HepG2 (cell line): ENCODE measurements around the gene TANGO2. TPM values are rescaled to one million over a fixed set of nuclear protein-coding genes. Genes with fewer than 3 reads are reported as not detected.
A peak's percentile ranks its signal among the peaks of the same experiment; 100 is the strongest.

Experiments used
- ATAC-seq: fragments of 200-7000 bp; cut with Tn5 transposase; 3 replicates; pipeline ENCODE4 v1.9.1; 2020; ENCODE audit warnings: mild to moderate bottlenecking, moderate library complexity
- Bru-seq: library from RNA; stranded (reverse); fragments of 400-500 nt; gene quantifications from one replicate; lab custom pipeline; 2021; lab: Mats Ljungman, UMichigan
- BruChase-seq, 2 experiments: library from RNA; stranded (reverse); fragments of 400-500 nt; gene quantifications; one replicate each; lab custom pipeline; 2021; lab: Mats Ljungman, UMichigan
- BruUV-seq: library from RNA; stranded (reverse); fragments of 400-500 nt; replicated peaks from 2 replicates; lab custom pipeline; 2021; lab: Mats Ljungman, UMichigan
- CTCF ChIA-PET: fragments of 300-600 bp; formaldehyde crosslinking; extraction: SDS; loops from one replicate; lab custom pipeline; 2021; ENCODE audit warnings: low total read pairs, inconsistent platforms, low intra/inter-chr PET ratio; lab: Yijun Ruan, JAX
- POLR2A ChIA-PET: fragments of 350-600 bp; sonication (Branson Sonifier 250); formaldehyde crosslinking; loops from one replicate; lab custom pipeline; 2020; ENCODE audit warnings: antibody characterized with exemption, inconsistent platforms; lab: Yijun Ruan, JAX
- DNase-seq: peaks from one replicate; pipeline ENCODE4 v3.0.0-alpha.2; 2015; ENCODE audit warnings: low spot score
- FAIRE-seq: peaks from 3 replicates; lab custom pipeline; 2011; peaks lifted over from hg19 to GRCh38; lab: Jason Lieb, UNC
- H2AFZ ChIP-seq: one replicate; pipeline ENCODE4 v1.6.1; 2011; ENCODE audit warnings: low read length, inconsistent platforms
- H3K27ac ChIP-seq: fragments of 300-600 bp; 3 replicates; pipeline ENCODE4 v1.8.0; 2011; ENCODE audit warnings: mixed run types, mild to moderate bottlenecking, mixed read lengths, low read length, inconsistent platforms; ENCODE audit not compliant: insufficient read depth; ENCODE audit errors: extremely low read length
- H3K27me3 ChIP-seq, 2 experiments: fragments of 200-600 bp in 1 of 2; 2 replicates in 1 of 2; 3 replicates in 1 of 2; pipeline versions ENCODE4 v1.6.0 to v1.8.0; 2011; ENCODE audit warnings: low read length in 2 of 2, mild to moderate bottlenecking in 2 of 2, moderate library complexity in 2 of 2, inconsistent platforms in 1 of 2; ENCODE audit not compliant: insufficient read depth in 2 of 2, control insufficient read depth in 1 of 2
- H3K36me3 ChIP-seq, 2 experiments: fragments of 200-600 bp in 1 of 2; replicated peaks in 1 of 2; 2 replicates in 1 of 2; 3 replicates in 1 of 2; pipeline versions ENCODE4 v1.5.1 to v1.8.0; 2011; ENCODE audit warnings: low read length in 2 of 2, inconsistent platforms in 1 of 2; ENCODE audit not compliant: insufficient read depth in 2 of 2, control insufficient read depth in 1 of 2
- H3K4me1 ChIP-seq: 2 replicates; pipeline ENCODE4 v1.5.1; 2012; ENCODE audit warnings: low read length, inconsistent platforms; ENCODE audit not compliant: insufficient read depth
- H3K4me2 ChIP-seq: 2 replicates; pipeline ENCODE4 v1.6.0; 2011; ENCODE audit warnings: low read depth, low read length, inconsistent platforms
- H3K4me3 ChIP-seq, 3 experiments: fragments of 200-600 bp in 1 of 3; sonication (generic), shearing (Covaris generic) in 1 of 3; replicated peaks in 1 of 3; 2 replicates each; pipeline ENCODE4 v1.5.1; 2011 to 2016; ENCODE audit warnings: low read length in 3 of 3, inconsistent platforms in 2 of 3, low read depth in 2 of 3, mild to moderate bottlenecking in 2 of 3, control low read depth in 1 of 3, mixed read lengths in 1 of 3; ENCODE audit not compliant: insufficient read depth in 1 of 3
- H3K79me2 ChIP-seq: one replicate; pipeline ENCODE4 v1.6.1; 2011; ENCODE audit warnings: low read length, inconsistent platforms; ENCODE audit not compliant: insufficient read depth
- H3K9ac ChIP-seq: 2 replicates; pipeline ENCODE4 v1.6.0; 2011; ENCODE audit warnings: mild to moderate bottlenecking, low read depth, low read length, inconsistent platforms; ENCODE audit not compliant: insufficient read depth
- H3K9me3 ChIP-seq: 2 replicates; pipeline ENCODE4 v1.5.1; 2012; ENCODE audit warnings: mild to moderate bottlenecking, low read length
- H4K20me1 ChIP-seq: 2 replicates; pipeline ENCODE4 v1.6.0; 2011; ENCODE audit warnings: inconsistent platforms, mild to moderate bottlenecking, low read length, moderate library complexity; ENCODE audit not compliant: insufficient read depth
- ARID4A ChIP-seq: sonication (generic); formaldehyde crosslinking; IDR thresholded peaks from 2 replicates; pipeline ENCODE4 v1.5.0; 2020; ENCODE audit warnings: mild to moderate bottlenecking, missing genetic modification reagents, borderline replicate concordance
- GABPB1 ChIP-seq: IDR thresholded peaks from 2 replicates; pipeline ENCODE4 v1.6.1; 2016; ENCODE audit warnings: mild to moderate bottlenecking, missing genetic modification reagents, moderate library complexity, missing compliant biosample characterization
- HIC2 ChIP-seq: sonication (generic); formaldehyde crosslinking; IDR thresholded peaks from 2 replicates; pipeline ENCODE4 v1.9.0; 2022; ENCODE audit warnings: low read depth, missing genetic modification reagents
- NFKBIZ ChIP-seq: IDR thresholded peaks from 2 replicates; pipeline ENCODE4 v1.6.1; 2018; ENCODE audit warnings: missing genetic modification reagents, missing compliant biosample characterization
- XRCC5 ChIP-seq: fragments of 200-400 bp; formaldehyde crosslinking; optimal IDR thresholded peaks from 2 replicates; pipeline ENCODE3; 2017; ENCODE audit warnings: mild to moderate bottlenecking, low read length
- ZFX ChIP-seq: sonication (generic); formaldehyde crosslinking; IDR thresholded peaks from 2 replicates; pipeline ENCODE4 v1.4.0; 2020; ENCODE audit warnings: mild to moderate bottlenecking, low read depth, missing genetic modification reagents, moderate library complexity
- ZMAT5 ChIP-seq: sonication (generic); formaldehyde crosslinking; IDR thresholded peaks from 2 replicates; pipeline ENCODE4 v1.5.0; 2020; ENCODE audit warnings: mild to moderate bottlenecking, low read depth, missing genetic modification reagents, borderline replicate concordance
- ZNF331 ChIP-seq: sonication (generic); formaldehyde crosslinking; IDR thresholded peaks from 2 replicates; pipeline ENCODE4 v1.4.0; 2020; ENCODE audit warnings: missing genetic modification reagents
- ZNF430 ChIP-seq: sonication (generic); formaldehyde crosslinking; IDR thresholded peaks from 2 replicates; pipeline ENCODE4 v1.9.0; 2021; ENCODE audit warnings: mild to moderate bottlenecking, missing genetic modification reagents
- WGBS: methylation state at CpG from one replicate; pipeline ENCODE4 v1.1.6; 2017; ENCODE audit warnings: low lambda C conversion rate; 5-methylcytosine and 5-hydroxymethylcytosine counted together
- in situ Hi-C: cut with HindIII; loops from 2 replicates; pipeline ENCODE4 v1.10.0; 2017; ENCODE audit warnings: low pct_unique_long_range_greater_than_20kb; ENCODE audit not compliant: extremely low pct_ligation_motif_present
- intact Hi-C: fragments of 100-400 bp; cut with micrococcal nuclease; formaldehyde crosslinking; loops from one replicate; pipeline ENCODE4 v1.10.0; 2022; ENCODE audit not compliant: unreplicated experiment
- long read RNA-seq, 2 experiments: library from RNA in 1 of 2; library from polyadenylated mRNA in 1 of 2; stranded (forward) in 1 of 2; unstranded in 1 of 2; transcript quantifications; one replicate each; pipeline ENCODE4 v2.0.0, GENCODE V29; 2019 to 2022
- polyA minus RNA-seq, 3 experiments: library from RNA; depleted of rRNA, polyadenylated mRNA; stranded (reverse); fragments of >200 nt; gene quantifications; 2 replicates each; pipeline ENCODE4 v1.2.3, GENCODE V29; 2011; ENCODE audit warnings: low replicate concordance in 1 of 3
- polyA plus RNA-seq, 8 experiments: library from polyadenylated mRNA; depleted of rRNA in 3 of 8; stranded (reverse) in 7 of 8; unstranded in 1 of 8; fragments of >200 nt; fragmentation: Illumina TruSeq in 4 of 8; extraction: Trizol in 4 of 8; gene quantifications; 2 replicates each; pipeline versions ENCODE4 v1.2.1 to v1.2.3, GENCODE V29; 2011 to 2016; ENCODE audit warnings: low read depth in 4 of 8, missing spikeins in 1 of 8, mixed read lengths in 1 of 8; ENCODE audit not compliant: insufficient read depth in 1 of 8
- total RNA-seq, 5 experiments: library from RNA; depleted of rRNA; stranded (reverse); fragments of >200 nt; fragmentation: Illumina TruSeq; extraction: Trizol; gene quantifications; 2 replicates each; pipeline ENCODE4 v1.2.3, GENCODE V29; 2016; ENCODE audit warnings: low read depth in 1 of 5

The TANGO2 gene
- total RNA-seq (2016; rRNA removed; fragmentation: Illumina TruSeq; extraction: Trizol) (12.1 and 12.9 TPM in 2 replicates), polyA plus RNA-seq (2011; rRNA removed) (14.8 and 20.8 TPM in 2 replicates), polyA minus RNA-seq (2011; rRNA and poly(A)+ RNA removed; ENCODE audit: low replicate concordance) (34.8 and 39.9 TPM in 2 replicates), Bru-seq, nascent RNA (percentile 50 among the genes with signal in this experiment), BruChase-seq, experiment 1, labeled RNA remaining after a 6-hour chase (percentile 49 among the genes with signal in this experiment), BruChase-seq, experiment 2, labeled RNA remaining after a 2-hour chase (percentile 52 among the genes with signal in this experiment)
- 7.0 and 7.5 TPM in 2 replicates for total RNA-seq (2016; cell fraction: cytosol; rRNA removed; fragmentation: Illumina TruSeq; extraction: Trizol; ENCODE audit: low read depth)
- total RNA-seq (2016; cell fraction: insoluble cytoplasmic fraction; rRNA removed; fragmentation: Illumina TruSeq; extraction: Trizol): 11.8 and 12.2 TPM in 2 replicates
- total RNA-seq (2016; cell fraction: membrane; rRNA removed; fragmentation: Illumina TruSeq; extraction: Trizol): 17.5 and 20.9 TPM in 2 replicates
- total RNA-seq (2016; cell fraction: nucleus; rRNA removed; fragmentation: Illumina TruSeq; extraction: Trizol): 7.2 and 10.6 TPM in 2 replicates
- polyA plus RNA-seq (2011; cell fraction: cytosol; rRNA removed): 17.4 and 18.3 TPM in 2 replicates
- polyA plus RNA-seq (2011; cell fraction: nucleus; rRNA removed): 24.2 and 25.5 TPM in 2 replicates
- polyA plus RNA-seq (2012): 5.0 and 9.6 TPM in 2 replicates
- 8.1 TPM in 2 replicates for polyA plus RNA-seq (2016; cell fraction: cytosol; fragmentation: Illumina TruSeq; extraction: Trizol; ENCODE audit: low read depth)
- polyA plus RNA-seq (2016; cell fraction: insoluble cytoplasmic fraction; fragmentation: Illumina TruSeq; extraction: Trizol; ENCODE audit: low read depth): 10.1 and 14.2 TPM in 2 replicates
- 14.1 and 15.1 TPM in 2 replicates for polyA plus RNA-seq (2016; cell fraction: membrane; fragmentation: Illumina TruSeq; extraction: Trizol; ENCODE audit: low read depth)
- polyA plus RNA-seq (2016; cell fraction: nucleus; fragmentation: Illumina TruSeq; extraction: Trizol; ENCODE audit: insufficient read depth, low read depth): 17.4 and 18.4 TPM in 2 replicates
- 9.8 and 10.9 TPM in 2 replicates for polyA minus RNA-seq (2011; cell fraction: cytosol; rRNA and poly(A)+ RNA removed)
- polyA minus RNA-seq (2011; cell fraction: nucleus; rRNA and poly(A)+ RNA removed): 8.9 and 9.0 TPM in 2 replicates
- long read RNA-seq, experiment 1, partial matches to known transcripts: 3 of 15 reads
- long read RNA-seq, experiment 1, other reads (novel, unspliced or antisense): 9 of 15 reads
- long read RNA-seq, experiment 2, partial matches to known transcripts: 9 of 18 reads
- long read RNA-seq, experiment 2, other reads (novel, unspliced or antisense): 9 of 18 reads

GRCh38 chr22:20020533-20021195 lies at the start of gene TANGO2:
TANGO2 (plus strand) TSS chr22:20021110; CDS start chr22:20036799, 15,689 bp downstream.
- in situ Hi-C loops (no loop called here), intact Hi-C loops (no loop called here)
- H3K27ac ChIP-seq: peak within 1 kb of the TSS; percentile 53
- no peaks in the 10 kb centered on the region for H4K20me1 ChIP-seq
- H3K36me3 ChIP-seq: 0 out of 5 replicates have a peak, but pooled peaks cover 0 to 1% of the 10 kb centered on the region in 2 experiments
- DNase-seq (peak; percentile 74), FAIRE-seq (peak; percentile 37), ATAC-seq (peak; percentile 85)
- WGBS: 0% methylated on average over 5 of the region's 61 CpGs
- CTCF ChIA-PET: no interaction called here
- H3K4me1 ChIP-seq: peaks cover 44% of the 10 kb centered on the region
- POLR2A ChIA-PET: interaction anchor here (1.1 to 2.1 kb wide), 5 partner anchors 7 to 58 kb away, joined by 3 to 4 read pairs (median 3); no protein-coding TSS in a partner anchor
- no TSS peak for BruUV-seq
- H2AFZ ChIP-seq: no peak within 1 kb of the TSS
- H3K4me3 ChIP-seq: peak within 1 kb of the TSS; percentile 83 to 95 (median 88)
- H3K4me2 ChIP-seq: peak within 1 kb of the TSS; percentile 98
- peaks cover 0 to 5% of the 10 kb centered on the region in 2 experiments; a peak in 1 of 5 replicates for H3K27me3 ChIP-seq
- H3K9ac ChIP-seq: peak within 1 kb of the TSS; percentile 77
- H3K79me2 ChIP-seq: peaks cover 12% of the 10 kb centered on the region
- H3K9me3 ChIP-seq: no peaks in the 10 kb centered on the region
- TF ChIP-seq ZNF331 (CRISPR knock-in tag) (0 out of 2 replicates have a peak, but pooled peaks have one; percentile 12), GABPB1 (CRISPR knock-in tag) (peak; percentile 68; the same call in 1 of the 2 replicates), NFKBIZ (CRISPR knock-in tag) (peak; percentile 35; the same call in 1 of the 2 replicates), HIC2 (CRISPR knock-in tag) (no peak), ZFX (CRISPR knock-in tag) (peak; percentile 66), XRCC5 (peak; percentile 29), ZNF430 (CRISPR knock-in tag) (no peak), ZMAT5 (CRISPR knock-in tag) (no peak), ARID4A (CRISPR knock-in tag) (0 out of 2 replicates have a peak, but pooled peaks have one; percentile 73)
